Activated CD4-positive, alpha-beta T cell treated with anti-CD3 and anti-CD28 coated beads, Interleukin-10, Interleukin-2, amounts not matched to agents 100 ng/mL and 50 ng/mL, durations not matched to agents 16 hours and 8 hours (primary cell): ENCODE results near the gene NR2F1.

Experiments used
- DNase-seq: peaks from one replicate; pipeline ENCODE4 v3.0.0-alpha.2; 2020

NR2F1 gene

DNA sequence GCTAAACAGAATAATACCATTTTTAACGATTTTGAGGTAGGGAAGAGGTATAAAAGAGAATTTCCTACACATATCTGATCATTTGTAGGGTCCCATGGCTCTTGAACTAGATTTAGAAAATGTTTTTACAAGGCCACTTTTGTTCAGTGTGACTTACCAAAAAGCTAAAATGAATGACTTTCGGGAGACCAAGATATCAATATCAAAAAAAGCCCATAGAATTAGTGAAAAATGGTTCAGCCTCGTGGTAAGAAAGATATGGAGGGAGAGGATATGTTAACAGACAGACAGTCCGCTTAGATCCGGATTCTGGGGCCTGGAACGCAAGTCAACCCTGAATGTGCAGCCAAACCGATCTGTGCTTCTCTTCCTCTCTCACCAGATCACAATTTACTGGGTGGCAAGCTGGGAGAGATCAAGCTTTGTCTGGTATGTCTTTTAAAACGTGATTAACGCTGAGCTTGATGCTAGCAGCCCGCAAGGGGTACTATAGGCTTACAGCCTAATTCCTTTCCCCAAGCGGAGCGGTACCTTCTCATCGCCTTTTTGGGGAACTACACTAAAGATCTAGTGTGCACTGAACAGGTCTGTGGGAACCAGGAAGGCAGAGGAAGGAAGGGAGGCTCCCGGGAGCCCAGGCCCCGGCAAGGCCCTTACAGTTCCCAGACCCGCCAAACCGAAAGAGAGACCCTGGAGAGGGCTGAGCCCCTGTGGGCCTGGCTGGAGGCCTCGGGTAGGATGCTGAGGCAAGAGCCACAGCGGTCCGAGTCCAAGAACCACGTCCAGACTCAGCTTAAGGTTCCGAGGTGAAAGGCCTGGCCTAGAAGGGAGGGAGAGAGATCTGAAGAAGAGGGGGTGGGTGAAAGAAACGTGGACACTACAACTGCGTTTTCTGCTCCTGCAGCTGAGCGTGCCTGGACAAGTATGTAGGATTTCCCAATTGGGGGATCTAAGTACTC, 4.9 kb upstream of the NR2F1 start:
- DNase-seq: no peak

- no peak for DNase-seq
These were observed 4.0 kb upstream of the NR2F1 start for GRCh38 chr5:93578813-93579691.

GRCh38 chr5:93579692-93580062, 3.3 kb upstream of the NR2F1 start:
- no peak for DNase-seq

- DNase-seq: no peak
These were observed 2.7 kb upstream of the NR2F1 start for GRCh38 chr5:93580063-93580926.

- DNase-seq: no peak
These were observed 2.0 kb upstream of the NR2F1 start, which contains the start of gene NR2F1-AS1 for GRCh38 chr5:93580927-93581445. NR2F1-AS1 (minus strand) TSS chr5:93581219.

DNA sequence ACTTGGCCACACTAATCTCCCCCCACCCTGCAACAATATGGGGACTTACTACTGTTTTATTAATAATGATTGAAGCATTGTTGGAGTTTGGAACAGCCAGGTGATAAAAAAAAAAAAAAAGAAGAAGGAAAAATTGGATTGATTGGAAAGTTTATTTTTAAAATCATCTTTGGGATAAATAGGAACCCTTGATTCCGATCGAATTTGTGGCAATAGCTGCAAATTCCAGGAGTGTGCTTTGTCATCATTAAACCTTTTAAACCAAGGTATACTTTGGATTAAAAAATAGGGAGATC, 907 bp upstream of the NR2F1 start:
- no peak for DNase-seq

GRCh38 chr5:93583439-93583767, 381 bp downstream of the NR2F1 start:
- DNase-seq: no peak

DNA sequence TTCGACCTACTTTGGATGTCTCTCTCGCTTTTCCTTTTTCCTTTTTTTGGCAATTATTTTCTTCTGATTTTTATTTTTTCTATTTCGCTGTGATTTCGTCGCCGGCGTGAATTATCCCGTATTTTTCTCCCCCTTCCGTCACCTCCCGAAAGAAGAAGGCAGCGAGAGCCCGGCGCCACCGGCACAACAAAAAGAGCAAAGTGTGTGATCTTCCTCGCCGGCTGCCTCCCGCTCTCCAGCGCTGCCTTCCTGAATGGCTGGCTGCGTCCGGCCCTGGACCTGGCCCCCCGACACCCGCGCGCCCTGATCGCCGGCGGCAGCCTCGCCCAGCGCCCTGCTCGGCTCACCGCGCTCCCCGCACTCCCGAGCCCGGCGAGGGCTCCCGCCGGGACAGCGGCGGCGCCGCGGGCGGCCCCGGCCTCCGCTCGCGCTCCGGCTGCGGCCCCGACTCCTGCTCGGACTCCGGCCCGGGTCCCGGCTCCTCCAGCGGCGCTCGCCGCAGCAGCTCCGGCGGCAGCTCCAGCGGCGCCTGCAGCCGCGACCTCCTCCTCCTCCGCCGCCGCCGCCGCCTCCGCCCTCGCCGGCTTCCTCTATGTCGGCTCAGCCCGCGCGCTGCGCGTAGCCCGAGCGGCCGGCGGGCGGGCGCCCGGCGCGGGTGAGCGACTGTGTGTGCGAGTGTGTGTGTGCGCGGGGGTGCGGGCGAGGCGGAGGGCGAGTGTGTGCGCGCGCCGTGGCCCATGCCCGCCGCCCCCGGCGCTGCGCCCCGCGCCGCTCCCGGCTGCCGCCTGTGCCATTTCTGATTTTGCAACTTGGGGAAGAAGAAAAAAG, 960 bp downstream of the NR2F1 start:
- DNase-seq: peak; percentile 47

DNA sequence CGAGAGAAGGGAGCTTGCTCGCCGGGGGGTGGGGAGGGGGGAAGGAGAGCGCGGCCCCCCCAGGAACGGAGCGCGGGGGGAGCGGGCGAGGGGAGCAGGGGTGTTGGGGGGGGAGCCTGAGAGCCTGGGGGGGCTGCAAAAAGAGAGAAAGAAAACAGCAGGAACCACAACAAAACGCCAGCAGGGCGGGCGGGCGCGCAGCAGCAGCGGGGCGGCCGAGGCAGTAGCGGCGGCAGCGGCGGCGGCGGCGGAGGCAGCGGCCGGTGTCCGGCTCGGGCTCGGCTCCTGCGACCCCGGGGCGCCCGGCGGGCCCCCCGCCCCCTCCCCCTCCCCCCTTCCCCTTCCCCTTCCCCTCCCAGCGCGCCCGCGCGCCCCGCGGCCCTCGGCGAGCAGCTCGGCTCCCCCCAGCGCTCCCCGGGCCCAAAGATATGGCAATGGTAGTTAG, 1.6 kb downstream of the NR2F1 start:
- no peak for DNase-seq

GRCh38 chr5:93585041-93585766, 2.2 kb downstream of the NR2F1 start:
- no peak for DNase-seq

- no peak for DNase-seq
These were observed 2.9 kb downstream of the NR2F1 start for GRCh38 chr5:93585767-93586385.

DNA sequence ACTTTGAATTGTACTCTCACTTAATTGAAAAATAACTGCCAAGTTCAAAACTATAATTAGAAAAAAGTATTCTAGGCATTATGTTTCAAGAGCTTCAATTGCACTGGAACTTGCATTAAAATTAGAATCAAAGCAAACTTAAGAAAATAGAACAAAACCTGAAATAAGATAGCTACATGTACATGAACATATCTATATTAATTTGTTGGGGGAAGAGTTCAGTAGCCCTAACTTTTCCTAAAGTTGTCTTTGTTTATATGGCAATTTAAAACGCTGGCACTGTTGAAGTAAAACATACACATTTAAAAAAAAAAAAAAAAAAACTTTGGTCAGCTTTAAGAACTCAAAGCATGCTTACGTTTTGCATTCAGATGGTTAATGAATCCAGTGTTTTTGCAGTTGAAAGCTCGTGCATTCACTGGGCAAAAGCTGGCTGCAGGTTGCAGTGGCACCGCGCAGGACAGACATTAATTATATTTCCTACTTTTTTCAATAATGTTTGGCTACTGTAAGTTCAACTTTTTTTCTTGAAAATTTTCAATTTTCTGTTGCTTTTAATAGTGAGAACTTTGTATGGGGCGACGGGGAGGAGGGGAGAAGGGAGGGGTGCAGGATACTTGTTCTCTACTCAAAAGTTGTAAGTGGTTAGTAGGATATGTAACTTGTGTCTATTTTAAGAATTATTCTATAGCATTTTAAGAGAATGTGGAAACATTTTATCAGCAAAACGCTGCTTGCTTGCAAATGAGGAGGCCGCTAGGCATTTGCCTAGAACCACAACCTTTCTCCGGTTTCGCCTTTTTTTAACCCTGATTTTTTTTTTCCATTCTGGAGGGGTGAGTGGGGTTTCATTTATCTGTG, 3.9 kb downstream of the NR2F1 start:
- no peak for DNase-seq

GRCh38 chr5:93587597-93588351, 4.8 kb downstream of the NR2F1 start:
- no peak for DNase-seq

DNA sequence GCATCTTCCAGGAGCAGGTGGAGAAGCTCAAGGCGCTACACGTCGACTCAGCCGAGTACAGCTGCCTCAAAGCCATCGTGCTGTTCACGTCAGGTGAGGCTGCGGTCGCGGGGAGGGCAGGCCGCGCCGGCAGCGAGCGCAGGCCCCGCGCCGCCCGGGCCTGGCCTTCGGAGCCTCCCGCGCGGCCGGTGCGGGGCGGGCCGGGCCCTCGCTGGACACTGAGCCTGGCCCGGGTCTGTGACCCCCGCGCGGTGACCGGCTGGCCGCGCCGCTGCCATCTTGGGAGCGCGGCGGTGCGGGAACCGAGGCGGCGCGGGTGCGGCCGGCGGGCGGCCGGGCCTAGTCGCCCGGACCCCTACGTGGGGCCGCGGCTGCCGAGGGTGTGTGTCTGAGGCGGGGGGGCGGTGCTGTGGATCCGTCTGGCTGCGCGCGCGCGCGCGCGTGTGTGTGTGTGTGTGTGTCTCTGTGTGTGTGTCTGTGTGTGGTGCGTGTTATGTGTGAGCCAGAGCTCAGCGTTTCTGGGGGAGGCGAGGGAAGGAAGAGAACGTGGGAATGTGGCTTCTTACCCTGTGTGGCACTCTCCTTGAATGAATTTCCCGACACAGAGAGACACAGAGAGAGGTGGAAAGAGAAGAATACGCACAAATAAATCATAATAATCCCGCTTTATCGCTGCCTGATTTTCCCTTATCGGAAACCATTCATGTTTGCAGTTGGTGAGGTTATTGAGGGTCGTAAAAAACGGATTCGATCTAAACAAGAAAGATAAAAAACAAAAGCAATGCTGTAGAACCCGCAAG, 5.5 kb downstream of the NR2F1 start:
- no peak for DNase-seq

DNA sequence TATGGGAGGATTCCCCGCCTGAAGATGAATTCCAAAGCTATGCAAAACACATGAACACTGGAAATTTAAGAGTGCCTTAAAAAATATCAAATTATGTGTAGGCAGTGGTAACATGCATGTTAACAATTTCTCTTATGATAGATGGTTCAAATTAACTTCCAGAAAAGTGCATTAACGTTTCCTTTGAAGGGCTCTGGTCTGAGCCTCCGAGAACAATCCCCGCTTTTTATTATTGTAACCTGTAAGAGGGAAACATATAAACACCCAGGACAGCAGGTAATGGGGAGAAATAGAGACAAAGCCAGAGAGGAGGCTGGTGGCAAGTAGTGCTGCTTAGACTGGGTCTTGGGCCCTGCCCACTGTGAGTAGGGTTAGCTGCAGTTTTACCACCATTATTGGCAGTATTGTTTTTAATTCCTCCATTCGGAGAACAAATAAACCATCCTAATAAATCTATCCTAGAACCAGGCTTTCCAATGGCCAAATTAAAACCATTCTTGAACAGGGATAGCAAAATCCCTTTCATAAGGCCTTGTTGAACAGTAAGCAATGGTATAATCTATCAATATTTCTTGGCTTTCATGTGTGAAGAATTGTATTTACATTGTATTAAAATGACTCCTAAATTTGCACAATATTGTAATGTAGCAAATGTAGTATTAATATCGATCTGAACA, 6.3 kb downstream of the NR2F1 start:
- DNase-seq: no peak

GRCh38 chr5:93589829-93590215, 6.8 kb downstream of the NR2F1 start:
- DNase-seq: no peak

DNA sequence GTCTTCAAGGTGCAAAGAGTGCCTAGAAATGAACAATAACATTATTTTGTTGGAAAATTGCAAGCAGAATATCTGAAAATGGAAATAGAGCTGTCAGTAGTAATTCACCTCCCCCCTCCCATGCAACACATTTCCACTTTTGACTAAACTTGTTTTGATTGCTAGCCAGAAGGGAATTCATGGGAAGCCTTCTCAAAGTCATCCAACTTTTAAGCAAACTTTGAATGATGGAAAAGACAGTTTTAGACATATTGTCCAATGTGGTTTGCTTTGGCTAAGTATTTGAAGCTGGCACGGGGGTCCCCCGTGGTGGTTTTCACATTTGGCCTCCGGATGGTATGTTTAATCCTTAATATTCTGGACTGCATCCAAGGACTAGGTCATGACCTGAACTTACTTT, 7.5 kb downstream of the NR2F1 start:
- no peak for DNase-seq
